IPS-20b (cell line): ENCODE data around the gene RNF135.
"Not testable (repeated sequence)": the region's sequence is repeated elsewhere in the genome, so short reads cannot be mapped to it uniquely, and the experiment has no call there.

Experiments used
- H3K27ac ChIP-seq: one replicate; pipeline ENCODE4 v1.5.1; 2013; ENCODE audit warnings: low read length
- H3K27me3 ChIP-seq: 2 replicates; pipeline ENCODE4 v1.6.1; 2013; ENCODE audit warnings: mild to moderate bottlenecking, low read length, inconsistent platforms; ENCODE audit not compliant: insufficient read depth
- H3K36me3 ChIP-seq: 2 replicates; pipeline ENCODE4 v1.6.1; 2013; ENCODE audit warnings: low read depth, mild to moderate bottlenecking, inconsistent platforms, low read length, moderate library complexity; ENCODE audit not compliant: insufficient read depth
- H3K4me1 ChIP-seq: 2 replicates; pipeline ENCODE4 v1.6.1; 2013; ENCODE audit warnings: mild to moderate bottlenecking, control low read depth, inconsistent platforms, low read length, moderate library complexity; ENCODE audit not compliant: insufficient read depth
- H3K4me3 ChIP-seq: 2 replicates; pipeline ENCODE4 v1.5.1; 2013; ENCODE audit warnings: mild to moderate bottlenecking, low read length, inconsistent platforms
- H3K9ac ChIP-seq: 2 replicates; pipeline ENCODE4 v1.6.1; 2013; ENCODE audit warnings: low read depth, mild to moderate bottlenecking, inconsistent platforms, low read length, moderate library complexity
- H3K9me3 ChIP-seq: 2 replicates; pipeline ENCODE4 v1.6.1; 2013; ENCODE audit warnings: mild to moderate bottlenecking, low read depth, low read length, inconsistent platforms; ENCODE audit not compliant: insufficient read depth

Gene RNF135

DNA sequence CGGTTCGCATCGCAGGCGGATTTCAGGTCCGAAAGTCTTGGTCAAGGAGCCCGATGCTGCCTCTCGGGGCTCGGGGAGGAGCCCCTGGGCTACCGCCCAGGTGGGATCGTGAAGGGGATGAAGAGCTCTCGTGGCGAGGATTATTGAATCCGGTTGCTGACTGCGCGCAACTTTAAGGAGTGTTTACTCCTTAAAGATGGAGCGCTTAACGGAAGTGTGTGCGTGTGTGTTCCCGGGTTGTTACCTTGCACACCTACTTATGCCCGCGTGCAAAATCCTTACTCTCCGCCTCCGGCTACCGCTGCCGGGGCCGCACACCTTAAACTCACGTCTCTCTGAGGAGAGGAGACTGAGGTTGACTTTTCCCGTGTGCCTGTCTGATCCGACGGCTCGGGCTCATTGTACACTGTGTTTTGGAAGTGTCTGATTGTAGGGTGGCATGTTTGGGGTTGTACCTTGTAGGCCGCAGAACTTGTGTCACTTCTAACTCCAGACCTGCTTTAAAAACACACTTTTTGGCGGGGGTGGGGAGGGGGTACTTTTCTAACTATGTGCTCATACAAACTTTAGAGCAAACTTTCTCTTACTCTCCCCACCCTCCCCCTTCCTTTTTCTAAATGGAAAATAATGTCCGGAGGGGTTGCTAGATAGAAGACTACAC lies 38.3 kb downstream of the RNF135 start:
- H3K4me1 ChIP-seq, H3K9me3 ChIP-seq, H3K36me3 ChIP-seq, H3K27ac ChIP-seq: not testable (repeated sequence)
- Histone ChIP-seq H3K27me3 (peaks cover 33% of the 10 kb centered on the region), H3K4me3 (peak overlapping the region; percentile 78), H3K9ac (peak overlapping the region; percentile 51; the same call in 1 of the 2 replicates)

DNA sequence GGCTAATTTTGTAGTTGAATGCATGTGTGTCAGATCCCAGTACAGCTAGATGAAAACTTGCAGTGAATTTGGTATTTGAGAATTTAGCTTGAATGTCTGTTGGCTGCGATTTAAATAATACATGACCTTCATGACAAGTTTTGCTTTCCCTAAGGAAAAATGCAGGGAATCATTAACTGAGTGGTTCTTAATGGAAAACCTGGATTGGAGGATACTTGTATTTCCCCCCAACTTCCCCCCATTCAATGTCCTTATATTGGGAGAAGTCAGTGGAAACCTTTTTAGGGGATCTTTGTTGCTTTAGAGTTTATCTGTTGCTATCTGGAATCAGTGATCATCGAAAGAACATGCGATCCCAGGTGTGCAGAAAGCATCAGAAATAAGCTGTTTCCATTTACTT lies 39.2 kb downstream of the RNF135 start:
- H3K27me3 ChIP-seq, result peaks cover 33% of the 10 kb centered on the region
- H3K36me3 ChIP-seq, H3K9me3 ChIP-seq, H3K9ac ChIP-seq, H3K4me3 ChIP-seq, H3K27ac ChIP-seq, H3K4me1 ChIP-seq: not testable (repeated sequence)

DNA sequence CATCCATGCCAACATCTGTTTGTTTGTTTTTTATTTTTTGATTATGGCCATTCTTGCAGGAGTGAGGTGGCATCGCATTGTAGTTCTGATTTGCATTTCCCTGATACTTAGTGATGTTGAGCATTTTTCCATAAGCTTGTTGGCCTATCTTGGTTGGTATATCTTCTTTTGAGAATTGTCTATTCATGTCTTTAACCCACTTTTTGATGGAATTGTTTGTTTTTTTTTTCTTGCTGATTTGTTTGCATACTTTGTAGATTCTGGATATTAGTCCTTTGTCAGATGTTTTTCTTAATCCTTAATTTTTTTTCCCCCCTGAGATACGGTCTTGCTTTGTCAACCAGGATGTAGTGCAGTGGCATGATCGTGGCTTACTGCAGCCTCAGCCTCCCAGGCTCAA lies 43.0 kb downstream of the RNF135 start:
- peaks cover 15% of the 10 kb centered on the region for H3K27me3 ChIP-seq
- H3K9ac ChIP-seq, result no peak overlapping the region
- H3K36me3 ChIP-seq, result no peaks in the 10 kb centered on the region
- no peaks in the 10 kb centered on the region for H3K4me1 ChIP-seq
- H3K9me3 ChIP-seq, result no peaks in the 10 kb centered on the region
- no peak overlapping the region for H3K4me3 ChIP-seq
- no peak overlapping the region for H3K27ac ChIP-seq

DNA sequence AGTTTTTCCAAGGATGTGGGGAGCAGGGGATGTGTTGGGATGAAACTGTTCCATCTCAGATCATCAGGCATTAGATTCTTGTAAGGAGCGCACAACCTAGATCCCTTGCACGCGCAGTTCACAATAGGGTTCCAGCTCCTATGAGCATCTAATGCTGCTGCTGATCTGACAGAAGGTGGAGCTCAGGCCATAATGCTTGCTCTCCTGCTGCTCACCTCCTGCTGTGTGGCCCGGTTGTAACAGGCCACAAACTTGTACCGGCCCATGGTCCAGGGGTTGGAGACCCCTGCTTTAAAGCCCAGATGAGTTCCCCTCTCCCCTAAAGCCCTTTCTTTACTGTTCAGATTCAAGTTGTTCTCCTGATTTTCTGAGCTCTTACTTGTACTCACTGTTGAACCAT lies 44.8 kb downstream of the RNF135 start:
- Histone ChIP-seq H3K4me1 (no peaks in the 10 kb centered on the region), H3K27me3 (no peaks in the 10 kb centered on the region; the same call in 1 of the 2 replicates), H3K36me3 (no peaks in the 10 kb centered on the region), H3K9ac (no peak overlapping the region), H3K27ac (no peak overlapping the region), H3K4me3 (no peak overlapping the region), H3K9me3 (no peaks in the 10 kb centered on the region)

DNA sequence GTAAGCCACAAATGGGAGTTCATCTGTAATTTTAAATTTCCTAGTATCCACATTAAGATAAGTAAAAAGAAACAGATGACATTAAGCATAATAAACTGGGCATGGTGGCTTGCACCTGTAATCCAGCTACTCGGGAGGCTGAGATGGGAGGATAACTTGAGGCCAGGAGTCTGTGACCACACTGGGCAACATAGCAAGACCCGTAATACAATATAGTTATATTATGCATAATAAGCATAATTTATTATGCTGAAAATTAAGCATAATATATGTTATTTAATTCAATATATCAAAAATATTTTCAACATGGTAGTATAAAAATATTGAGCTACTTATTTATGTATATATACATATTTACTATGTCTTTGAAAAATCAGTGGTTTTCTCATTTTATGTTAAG lies 48.2 kb downstream of the RNF135 start:
- no peaks in the 10 kb centered on the region for H3K27me3 ChIP-seq
- no peaks in the 10 kb centered on the region for H3K9me3 ChIP-seq
- H3K4me1 ChIP-seq, result no peaks in the 10 kb centered on the region
- no peaks in the 10 kb centered on the region for H3K36me3 ChIP-seq
- H3K4me3 ChIP-seq, result no peak overlapping the region
- no peak overlapping the region for H3K27ac ChIP-seq
- H3K9ac ChIP-seq, result no peak overlapping the region

DNA sequence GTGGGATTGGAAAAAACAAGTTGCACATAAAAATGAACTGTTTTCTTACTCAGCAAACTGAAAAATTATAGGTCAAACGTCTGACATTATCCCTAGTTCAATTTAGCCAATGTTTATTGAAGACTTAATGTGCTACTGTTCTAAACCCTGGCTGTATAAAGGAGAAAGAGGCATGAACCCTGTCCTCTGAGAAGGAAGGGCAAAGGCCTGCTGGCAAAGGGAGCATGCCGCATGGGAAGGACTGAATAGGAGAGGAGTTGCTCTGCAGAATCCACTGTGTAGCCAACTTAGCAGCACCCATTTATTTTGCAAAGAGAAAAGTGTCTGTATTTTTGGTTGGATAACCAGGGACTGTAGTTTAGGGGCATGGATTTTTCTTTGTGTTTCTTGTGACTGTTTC lies 52.3 kb downstream of the RNF135 start:
- not testable (repeated sequence) for H3K9me3 ChIP-seq, H3K9ac ChIP-seq, H3K4me1 ChIP-seq, H3K27me3 ChIP-seq, H3K27ac ChIP-seq, H3K36me3 ChIP-seq, H3K4me3 ChIP-seq

DNA sequence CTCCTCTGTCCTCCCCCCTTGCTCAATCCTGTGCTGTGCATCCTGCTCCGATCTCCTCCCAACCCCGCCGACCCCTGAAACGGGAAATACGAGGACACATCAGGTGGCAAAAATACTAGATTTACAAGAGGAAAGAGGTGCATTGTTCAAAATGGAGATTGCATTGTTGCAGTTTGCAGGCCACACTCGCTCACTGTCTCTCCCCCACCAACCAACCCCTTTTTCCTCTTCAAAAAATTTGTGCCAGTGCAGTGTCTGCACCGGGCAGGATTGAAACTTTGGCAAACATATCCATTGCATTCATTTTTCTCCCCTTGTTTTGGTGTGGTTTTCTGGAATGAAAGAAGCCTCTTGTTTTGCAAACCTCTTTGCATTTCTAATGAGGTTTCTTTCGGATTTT lies 61.0 kb downstream of the RNF135 start:
- Histone ChIP-seq H3K36me3 (no peaks in the 10 kb centered on the region), H3K27me3 (no peaks in the 10 kb centered on the region), H3K4me1 (peaks cover 10% of the 10 kb centered on the region; the same call in 1 of the 2 replicates), H3K9me3 (no peaks in the 10 kb centered on the region), H3K9ac (peak overlapping the region; percentile 51), H3K27ac (no peak overlapping the region), H3K4me3 (no peak overlapping the region; the same call in 1 of the 2 replicates)

DNA sequence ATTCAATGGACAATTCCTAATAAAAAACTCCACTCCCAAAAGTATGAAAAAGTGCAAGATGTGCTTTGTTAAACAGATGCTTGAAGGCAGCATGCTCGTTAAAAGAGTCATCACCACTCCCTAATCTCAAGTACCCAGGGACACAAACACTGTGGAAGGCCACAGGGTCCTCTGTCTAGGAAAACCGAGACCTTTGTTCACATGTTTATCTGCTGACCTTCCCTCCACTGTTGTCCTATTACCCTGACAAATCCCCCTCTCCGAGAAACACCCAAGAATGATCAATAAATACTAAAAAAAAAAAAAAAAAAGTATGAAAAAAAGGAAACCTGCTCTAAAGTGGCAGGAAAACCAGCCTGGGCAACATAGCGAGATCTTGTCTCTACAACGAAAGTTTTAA lies 64.8 kb downstream of the RNF135 start:
- H3K4me3 ChIP-seq, H3K27ac ChIP-seq, H3K9ac ChIP-seq, H3K27me3 ChIP-seq, H3K36me3 ChIP-seq, H3K9me3 ChIP-seq: not testable (repeated sequence)
- peaks cover 10% of the 10 kb centered on the region; the same call in 1 of the 2 replicates for H3K4me1 ChIP-seq

DNA sequence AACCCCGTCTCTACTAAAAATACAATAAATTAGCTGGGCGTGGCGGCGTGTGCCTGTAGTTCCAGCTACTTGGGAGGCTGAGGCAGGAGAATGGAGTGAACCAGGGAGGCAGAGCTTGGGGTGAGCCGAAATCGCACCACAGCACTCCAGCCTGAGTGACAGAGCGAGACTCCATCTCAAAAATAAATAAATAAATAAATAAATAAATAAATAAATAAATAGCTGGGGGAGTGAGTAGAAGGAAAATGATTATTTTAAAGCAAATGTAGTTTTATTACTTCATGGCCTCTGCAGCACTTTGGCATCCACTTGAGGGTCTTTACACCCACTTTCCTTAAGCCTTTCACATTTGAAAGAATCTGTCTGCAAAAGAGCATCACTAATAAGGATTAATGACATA lies 70.0 kb downstream of the RNF135 start:
- not testable (repeated sequence) for H3K9me3 ChIP-seq, H3K9ac ChIP-seq, H3K36me3 ChIP-seq, H3K4me3 ChIP-seq, H3K4me1 ChIP-seq, H3K27me3 ChIP-seq, H3K27ac ChIP-seq

DNA sequence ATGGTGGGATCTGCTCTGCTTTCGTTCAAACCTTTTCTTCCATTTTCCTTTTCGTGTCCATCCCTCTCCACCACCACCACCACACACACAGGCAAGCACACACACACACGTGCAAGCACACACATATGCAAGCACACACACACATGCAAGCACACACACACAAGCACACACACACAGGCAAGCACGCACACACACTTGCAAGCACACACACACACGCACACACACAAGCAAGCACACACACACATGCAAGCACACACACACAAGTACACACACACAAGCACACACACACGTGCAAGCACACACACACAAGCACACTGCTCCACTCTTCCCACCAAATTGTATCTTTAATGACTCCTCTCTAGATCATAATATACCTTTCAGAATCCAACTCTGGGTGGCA lies 71.5 kb downstream of the RNF135 start:
- not testable (repeated sequence) for H3K9ac ChIP-seq

DNA sequence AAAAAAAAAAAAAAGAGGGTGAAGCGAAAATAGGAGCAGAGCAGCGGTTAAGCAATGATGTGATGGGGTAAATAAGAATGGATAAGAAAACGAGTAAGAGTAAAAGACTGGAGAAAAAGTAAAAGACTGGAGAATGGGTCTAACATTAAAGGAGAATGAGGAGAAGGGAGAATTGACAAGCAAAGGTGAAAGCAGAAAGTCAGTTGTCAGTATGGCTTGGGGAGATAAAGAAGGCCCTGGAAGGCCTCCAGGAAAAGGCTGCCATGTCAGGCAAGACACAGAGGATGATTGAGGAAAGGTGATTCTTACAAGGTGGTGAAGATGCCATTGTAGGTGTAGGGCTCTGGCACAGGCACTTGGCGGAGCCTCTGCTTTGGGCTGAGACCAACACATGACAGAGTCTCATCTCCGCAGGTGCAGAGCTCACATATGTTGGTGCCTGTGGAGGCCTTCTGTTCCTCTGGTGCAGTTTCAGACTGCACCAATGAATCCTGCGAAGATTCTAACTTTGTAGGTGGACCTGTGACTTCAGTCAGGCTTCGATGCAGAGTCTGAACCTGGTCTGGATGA lies 76.1 kb downstream of the RNF135 start:
- not testable (repeated sequence) for H3K4me1 ChIP-seq, H3K9ac ChIP-seq, H3K4me3 ChIP-seq, H3K27ac ChIP-seq, H3K9me3 ChIP-seq, H3K27me3 ChIP-seq, H3K36me3 ChIP-seq

More for the DNA sequence above, 71.5 kb downstream of the RNF135 start:
- H3K4me1 ChIP-seq, H3K27me3 ChIP-seq, H3K27ac ChIP-seq, H3K36me3 ChIP-seq, H3K9me3 ChIP-seq, H3K4me3 ChIP-seq: not testable (repeated sequence)

DNA sequence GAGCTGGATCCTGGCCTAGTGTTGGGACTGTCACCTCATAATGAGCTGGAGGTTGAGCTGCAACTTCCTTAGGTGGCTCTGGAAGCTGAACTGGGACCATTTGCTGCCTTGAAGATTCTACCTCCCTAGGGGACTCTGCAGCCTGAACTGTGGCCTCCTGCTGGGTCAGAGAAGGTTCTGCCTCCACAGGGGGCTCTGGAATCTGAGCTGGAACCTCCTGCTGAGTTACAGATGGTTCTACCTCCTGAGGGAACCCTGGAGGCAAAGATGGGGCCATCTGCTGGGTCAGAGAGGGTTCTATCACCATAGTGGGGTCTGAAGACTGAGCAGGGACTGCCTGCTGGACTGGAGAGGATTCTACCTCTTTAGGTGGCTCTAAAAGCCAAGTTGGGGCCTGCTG lies 77.3 kb downstream of the RNF135 start:
- no peaks in the 10 kb centered on the region for H3K27me3 ChIP-seq
- H3K9ac ChIP-seq, result no peak overlapping the region
- H3K4me3 ChIP-seq, result no peak overlapping the region
- no peaks in the 10 kb centered on the region; the same call in none of the 2 replicates for H3K9me3 ChIP-seq
- H3K4me1 ChIP-seq, result no peaks in the 10 kb centered on the region
- no peaks in the 10 kb centered on the region for H3K36me3 ChIP-seq
- H3K27ac ChIP-seq, result no peak overlapping the region
